Esophagus (tissue), 2 donors: ENCODE results near the gene CACNG5. TPM values are rescaled to one million over a fixed set of nuclear protein-coding genes. Genes with fewer than 3 reads are reported as not detected.

ENCODE experiments used
- polyA plus RNA-seq, 2 donors: library from polyadenylated mRNA; stranded (reverse); fragments of 200-250 nt; gene quantifications; one replicate each; pipeline ENCODE4 v1.2.3, GENCODE V29; 2013
- donor health status: healthy with polysubstance abuse.
- donor health status: Bipolar disorder and iron deficiency.

Gene CACNG5
- polyA plus RNA-seq, 2 donors = not detected

Other genes with a start within 250 kb of the CACNG5 start
- gene CACNG4, start 129.6 kb downstream of the CACNG5 start, polyA plus RNA-seq = under 1 TPM; 0.18 to 0.29 TPM
- gene CACNG1, start 209.4 kb downstream of the CACNG5 start, polyA plus RNA-seq = not detected